HG03196 (cell line): ENCODE measurements around the gene CRLF1.

ENCODE experiments used
- ATAC-seq: cut with Tn5 transposase; IDR thresholded peaks from one replicate; pipeline ENCODE4 v1.9.1; 2021; ENCODE audit not compliant: unreplicated experiment

Gene CRLF1

GRCh38 chr19:18606281-18607225, at the start of gene CRLF1:
TSS of gene CRLF1 (minus strand) at chr19:18606799. CDS start at chr19:18606656, 143 bp downstream.
- ATAC-seq, result no peak

- no peak for ATAC-seq
These were observed 48.7 kb upstream of the CRLF1 start for GRCh38 chr19:18655173-18655844.

- ATAC-seq, result no peak
These were observed 47.9 kb upstream of the CRLF1 start for GRCh38 chr19:18654469-18654868.

GRCh38 chr19:18653853-18654252, 47.3 kb upstream of the CRLF1 start:
- no peak for ATAC-seq

- no peak for ATAC-seq
These were observed 45.1 kb upstream of the CRLF1 start for GRCh38 chr19:18651733-18652132.

- no peak for ATAC-seq
These were observed 44.7 kb upstream of the CRLF1 start for GRCh38 chr19:18651300-18651699.

GRCh38 chr19:18650468-18651041, 44.0 kb upstream of the CRLF1 start:
- ATAC-seq, result no peak

GRCh38 chr19:18650021-18650390, 43.4 kb upstream of the CRLF1 start:
- no peak for ATAC-seq

GRCh38 chr19:18649371-18650020, 42.9 kb upstream of the CRLF1 start:
- no peak for ATAC-seq

GRCh38 chr19:18648973-18649315, 42.3 kb upstream of the CRLF1 start:
- no peak for ATAC-seq

- ATAC-seq, result no peak
These were observed 41.2 kb upstream of the CRLF1 start for GRCh38 chr19:18647807-18648206.

GRCh38 chr19:18647371-18647767, 40.8 kb upstream of the CRLF1 start:
- ATAC-seq, result no peak

GRCh38 chr19:18646535-18647370, 40.2 kb upstream of the CRLF1 start:
- no peak for ATAC-seq

- ATAC-seq, result no peak
These were observed 38.5 kb upstream of the CRLF1 start for GRCh38 chr19:18645035-18645511.

- no peak for ATAC-seq
These were observed 37.8 kb upstream of the CRLF1 start for GRCh38 chr19:18644196-18645034.

- ATAC-seq, result no peak
These were observed 33.2 kb upstream of the CRLF1 start for GRCh38 chr19:18639706-18640243.

GRCh38 chr19:18637673-18638630, 31.4 kb upstream of the CRLF1 start:
- ATAC-seq, result no peak

GRCh38 chr19:18636969-18637629, 30.5 kb upstream of the CRLF1 start, which contains the start of gene KLHL26:
TSS of gene KLHL26 (plus strand) at chr19:18637028. CDS start at chr19:18637055, 27 bp downstream.
- no peak for ATAC-seq
